ENCODE results near the gene ZMYND15. TPM values are rescaled to one million over a fixed set of nuclear protein-coding genes. Genes with fewer than 3 reads are reported as not detected.
A peak's percentile ranks its signal among the peaks of the same experiment; 100 is the strongest.

The ZMYND15 gene
- total RNA-seq, 1 experiment from 2014 or later, result not detected

GRCh38 chr17:4742629-4743028, 3.0 kb downstream of the ZMYND15 start:
- peak; percentile 11 for DNase-seq (ENCODE audit: low read depth)

- no peak for DNase-seq (ENCODE audit: low read depth)
Observed at GRCh38 chr17:4743216-4743615, 3.6 kb downstream of the ZMYND15 start.

DNA sequence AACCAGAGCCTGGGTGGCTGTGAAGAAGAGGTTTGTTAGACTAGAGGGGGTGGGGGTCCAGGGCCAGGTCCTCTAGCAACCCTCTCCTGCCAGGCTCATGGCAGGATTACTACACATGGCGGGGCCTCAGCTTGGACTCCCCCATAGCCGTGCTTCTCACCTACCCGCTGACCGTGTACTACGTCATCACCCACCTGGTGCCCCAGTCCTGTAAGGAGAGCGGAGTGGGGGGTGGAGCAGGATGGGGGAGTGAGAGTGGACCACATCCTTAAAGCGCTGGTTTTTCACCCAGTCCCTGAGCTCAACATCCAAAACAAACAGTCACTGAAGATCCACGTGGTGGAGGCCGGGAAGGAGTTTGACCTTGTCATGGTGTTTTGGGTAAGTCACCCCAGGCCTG, 4.3 kb downstream of the ZMYND15 start:
- no peak for DNase-seq (ENCODE audit: low read depth)

DNA sequence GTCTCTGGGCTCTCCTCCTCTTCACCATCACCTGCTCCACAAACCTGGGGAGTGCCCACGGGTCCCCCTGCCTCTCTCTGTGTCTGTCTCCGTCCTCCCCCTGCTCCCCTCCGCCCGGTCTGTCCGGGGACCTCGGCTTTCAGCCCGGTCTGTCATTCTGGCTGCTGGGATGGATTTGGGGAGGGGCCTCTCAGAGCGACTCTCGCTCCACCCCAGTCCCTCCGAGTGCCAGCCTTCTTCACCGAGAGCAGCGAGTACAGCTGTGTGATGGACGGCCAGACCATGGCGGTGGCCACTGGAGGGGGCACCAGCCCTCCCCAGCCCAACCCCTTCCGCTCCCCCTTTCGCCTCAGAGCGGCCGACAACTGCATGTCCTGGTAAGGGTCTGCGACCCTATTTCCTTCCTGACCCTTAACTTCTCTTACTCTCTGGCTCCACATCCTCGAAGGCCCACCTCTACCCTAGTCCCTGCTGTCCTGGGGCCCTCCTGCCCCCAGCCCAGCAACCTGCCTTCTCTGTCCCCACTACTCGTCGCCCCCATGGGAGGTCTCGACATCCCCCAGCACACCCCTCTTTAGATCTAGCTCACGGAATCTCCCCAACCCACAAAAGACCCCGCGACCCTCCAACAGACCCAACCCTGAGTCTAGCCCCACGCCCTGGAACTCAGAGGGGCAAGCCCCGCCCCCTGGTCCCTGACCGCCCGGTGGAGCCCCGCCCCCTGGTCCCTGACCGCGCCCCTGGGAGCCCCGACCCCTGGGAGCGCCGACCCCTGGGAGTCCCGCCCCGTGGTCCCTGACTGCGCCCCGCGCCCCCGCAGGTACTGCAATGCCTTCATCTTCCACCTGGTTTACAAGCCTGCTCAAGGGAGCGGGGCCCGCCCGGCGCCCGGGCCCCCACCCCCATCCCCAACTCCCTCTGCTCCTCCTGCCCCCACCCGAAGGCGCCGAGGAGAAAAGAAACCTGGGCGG, 5.7 kb downstream of the ZMYND15 start:
- DNase-seq (ENCODE audit: low read depth), result no peak

DNA sequence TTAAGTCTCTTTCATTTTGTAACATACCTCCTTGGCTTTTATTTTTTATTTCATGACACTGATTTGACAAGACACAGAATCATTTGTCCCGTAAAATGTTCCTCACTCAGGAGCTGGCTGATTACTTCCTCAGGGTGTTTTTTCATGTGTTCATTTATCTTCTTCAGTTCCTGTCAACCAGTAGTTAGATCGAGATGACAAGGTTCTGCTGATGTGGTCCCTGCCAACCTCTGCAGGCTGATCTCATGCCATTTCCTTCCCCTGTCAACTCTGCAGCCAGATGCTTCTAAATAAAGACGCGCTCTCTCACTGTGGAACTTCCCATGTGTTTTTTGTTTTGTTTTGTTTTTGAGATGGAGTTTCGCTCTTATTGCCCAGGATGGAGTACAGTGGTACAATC, 8.2 kb downstream of the ZMYND15 start:
- peak; percentile 11 for DNase-seq (ENCODE audit: low read depth)

- DNase-seq (ENCODE audit: low read depth), result no peak
Observed at GRCh38 chr17:4748686-4749085, 9.1 kb downstream of the ZMYND15 start.

DNA sequence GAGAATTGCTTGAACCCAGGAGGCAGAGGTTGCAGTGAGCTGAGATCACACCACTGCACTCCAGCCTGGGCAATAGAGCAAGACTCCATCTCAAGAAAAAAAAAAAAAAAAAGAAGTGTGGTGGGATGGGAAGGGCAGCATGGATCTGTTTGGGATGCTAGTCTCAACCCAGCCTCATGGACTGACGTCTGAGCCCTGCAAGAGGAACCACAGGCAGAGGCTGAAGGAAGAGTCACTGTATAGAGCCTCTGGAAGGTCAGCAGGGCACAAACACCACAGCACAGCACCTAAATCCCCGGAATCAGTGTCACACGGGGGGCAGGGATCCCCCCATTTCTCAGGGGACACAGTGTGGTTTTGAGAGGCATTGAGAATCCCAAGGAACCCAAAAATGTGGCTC, 11.0 kb downstream of the ZMYND15 start:
- DNase-seq (ENCODE audit: low read depth), result no peak

DNA sequence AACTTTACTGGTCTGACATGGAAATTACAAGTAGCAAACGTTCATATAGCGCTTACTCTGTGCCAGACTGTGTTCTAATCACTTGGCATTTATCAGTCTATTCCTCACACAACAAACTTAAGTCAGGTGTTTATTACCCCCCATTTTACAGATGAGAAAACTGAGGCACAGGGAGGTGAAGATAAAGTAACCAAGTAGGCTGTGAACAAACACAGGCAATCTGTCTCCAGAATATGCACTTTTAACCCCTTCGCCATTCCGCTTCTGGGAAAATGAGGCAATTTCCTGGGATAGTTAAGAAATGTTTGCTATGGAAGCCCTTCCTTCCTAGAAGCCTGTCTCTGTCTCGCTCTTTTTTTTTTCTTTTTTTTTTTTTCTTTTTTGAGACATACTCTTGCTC, 12.3 kb downstream of the ZMYND15 start:
- DNase-seq (ENCODE audit: low read depth), result no peak

- no peak for DNase-seq (ENCODE audit: low read depth)
Observed at GRCh38 chr17:4753392-4753791, 13.8 kb downstream of the ZMYND15 start.

DNA sequence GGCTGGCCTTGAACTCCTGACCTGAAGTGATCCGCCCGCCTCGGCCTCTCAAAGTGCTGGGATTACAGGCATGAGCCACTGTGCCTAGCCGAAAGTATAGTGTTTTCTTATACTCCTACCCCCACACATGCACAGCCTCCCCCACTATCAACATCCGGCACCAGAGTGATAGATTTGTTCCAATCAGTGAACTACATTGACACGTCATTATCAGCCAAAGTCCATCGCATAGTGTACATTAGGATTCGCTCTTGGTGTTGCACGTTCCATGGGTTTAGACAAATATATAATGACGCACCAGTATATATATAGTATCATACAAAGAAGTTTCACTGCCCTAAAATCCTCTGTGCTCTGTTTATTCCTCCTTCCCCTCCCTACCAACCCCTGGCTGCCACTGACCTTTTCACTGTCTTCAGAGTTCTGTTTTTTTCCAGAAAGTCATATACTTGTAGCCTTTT, 20.2 kb downstream of the ZMYND15 start:
- DNase-seq (ENCODE audit: low read depth), result no peak

DNA sequence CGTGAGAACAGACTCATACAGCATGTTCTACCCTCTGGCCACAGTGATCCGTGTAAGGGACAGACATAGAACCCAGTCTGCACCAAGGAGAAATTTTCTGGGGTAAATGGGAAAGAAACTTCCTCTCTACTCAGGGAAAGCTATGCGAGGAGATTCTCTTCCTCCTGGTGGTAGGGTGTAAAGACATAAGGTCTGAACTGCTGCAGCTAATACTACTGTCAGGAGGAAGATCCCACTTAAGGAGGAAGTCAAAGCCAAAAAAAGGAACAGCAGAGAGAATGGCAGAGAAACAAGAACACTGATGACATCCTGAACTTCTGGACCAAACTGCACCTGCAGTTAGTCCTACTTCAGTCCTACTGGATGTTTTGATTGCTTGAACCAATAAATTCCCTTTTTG, 25.0 kb downstream of the ZMYND15 start:
- DNase-seq (ENCODE audit: low read depth), result no peak

GRCh38 chr17:4766201-4766600, 26.6 kb downstream of the ZMYND15 start:
- DNase-seq (ENCODE audit: low read depth), result no peak

DNA sequence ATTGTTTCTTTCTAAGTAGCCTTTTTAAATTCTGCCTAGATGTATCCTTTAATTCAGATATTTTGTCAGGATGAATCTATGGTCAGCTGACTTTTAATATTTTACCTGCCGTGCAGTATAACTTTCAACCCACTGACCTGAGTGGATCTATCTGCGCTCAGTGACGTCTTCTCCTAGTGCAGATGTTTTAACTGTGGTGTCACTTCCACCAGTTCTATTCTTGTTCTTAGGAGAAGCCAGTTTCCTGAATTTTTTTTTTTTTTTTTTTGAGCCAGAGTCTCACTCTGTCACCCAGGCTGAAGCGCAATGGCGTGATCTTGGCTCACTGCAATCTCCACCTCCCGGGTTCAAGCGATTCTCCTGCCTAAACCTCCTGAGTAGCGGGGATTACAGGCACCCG, 27.1 kb downstream of the ZMYND15 start:
- DNase-seq (ENCODE audit: low read depth), result no peak

DNA sequence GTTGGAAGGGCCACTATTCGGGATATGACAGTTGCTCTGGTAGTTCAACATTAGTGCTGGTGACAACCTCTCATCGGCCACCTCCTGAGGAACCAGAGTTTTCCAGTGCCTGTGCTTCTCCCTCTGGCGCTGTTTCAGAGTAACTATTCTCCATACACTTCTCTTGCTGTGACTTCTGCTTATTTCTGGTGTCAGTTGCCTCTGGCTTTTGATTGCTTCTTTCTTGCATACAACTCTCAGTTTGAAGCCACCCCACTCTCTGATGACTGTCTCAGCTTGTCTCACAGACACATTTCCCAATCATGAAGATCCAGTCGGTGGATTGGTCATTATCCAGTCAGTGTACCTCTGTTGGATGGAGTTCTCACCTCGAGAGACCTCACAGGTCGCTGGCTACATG, 28.7 kb downstream of the ZMYND15 start:
- no peak for DNase-seq (ENCODE audit: low read depth)

GRCh38 chr17:4769628-4770027, 30.0 kb downstream of the ZMYND15 start:
- peak; percentile 43 for DNase-seq (ENCODE audit: low read depth)

DNA sequence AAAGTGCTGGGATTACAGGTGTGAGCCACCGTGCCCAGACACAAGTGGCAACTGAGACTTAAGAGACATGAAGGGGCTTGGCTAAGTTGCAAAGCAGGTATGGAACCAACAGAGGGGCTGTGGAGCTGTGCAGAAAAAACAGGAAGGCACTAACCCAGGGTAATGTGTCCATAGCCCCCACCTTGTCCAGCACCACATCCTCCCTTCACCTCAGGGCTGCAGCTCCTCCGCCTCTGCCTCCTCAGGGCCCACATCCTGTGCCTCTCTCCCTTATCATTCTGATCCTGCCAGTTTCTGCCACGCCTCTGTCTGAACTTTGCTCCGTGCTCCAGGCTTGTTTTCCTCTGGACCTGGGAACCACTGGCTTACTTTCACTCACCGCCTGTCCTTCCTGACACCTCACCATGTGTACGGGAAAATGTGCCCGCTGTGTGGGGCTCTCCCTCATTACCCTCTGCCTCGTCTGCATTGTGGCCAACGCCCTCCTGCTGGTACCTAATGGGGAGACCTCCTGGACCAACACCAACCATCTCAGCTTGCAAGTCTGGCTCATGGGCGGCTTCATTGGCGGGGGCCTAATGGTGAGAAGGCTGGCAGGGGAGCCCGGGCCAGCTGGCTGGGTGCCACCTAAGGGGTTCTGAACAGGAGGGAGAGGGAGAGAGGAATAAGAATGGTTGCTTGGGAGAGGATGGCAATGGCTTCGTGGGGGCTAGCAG, 32.0 kb downstream of the ZMYND15 start, which contains the start of gene TM4SF5:
TM4SF5 (plus strand) TSS at position 368 of the 716 bp plus-strand sequence; CDS start at position 405, 37 bp downstream.
- DNase-seq (ENCODE audit: low read depth), result peak; percentile 31

DNA sequence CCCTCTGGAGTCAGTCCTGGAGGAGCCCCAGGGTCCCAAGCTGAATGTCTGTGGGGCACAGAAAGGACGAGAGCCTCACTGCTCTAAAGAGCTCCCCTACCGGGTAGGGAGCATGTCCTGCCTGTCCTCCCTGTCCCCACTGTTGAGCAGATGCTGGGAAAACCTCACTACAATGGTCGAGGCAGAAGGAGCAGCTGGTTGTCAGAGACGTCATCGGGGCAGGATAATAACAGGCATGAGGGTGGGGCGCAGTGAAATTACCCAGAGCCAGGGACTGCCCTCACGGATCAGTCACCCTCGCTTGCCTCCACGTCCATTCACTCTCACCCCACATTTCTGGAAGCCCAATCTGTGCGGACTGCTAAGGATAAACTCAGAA, 32.6 kb downstream of the ZMYND15 start:
- no peak for DNase-seq (ENCODE audit: low read depth)

GRCh38 chr17:4777969-4778760, 38.5 kb downstream of the ZMYND15 start:
- DNase-seq (ENCODE audit: low read depth), result no peak

- no peak for DNase-seq (ENCODE audit: low read depth)
Observed at GRCh38 chr17:4780325-4780955, 40.8 kb downstream of the ZMYND15 start.

DNA sequence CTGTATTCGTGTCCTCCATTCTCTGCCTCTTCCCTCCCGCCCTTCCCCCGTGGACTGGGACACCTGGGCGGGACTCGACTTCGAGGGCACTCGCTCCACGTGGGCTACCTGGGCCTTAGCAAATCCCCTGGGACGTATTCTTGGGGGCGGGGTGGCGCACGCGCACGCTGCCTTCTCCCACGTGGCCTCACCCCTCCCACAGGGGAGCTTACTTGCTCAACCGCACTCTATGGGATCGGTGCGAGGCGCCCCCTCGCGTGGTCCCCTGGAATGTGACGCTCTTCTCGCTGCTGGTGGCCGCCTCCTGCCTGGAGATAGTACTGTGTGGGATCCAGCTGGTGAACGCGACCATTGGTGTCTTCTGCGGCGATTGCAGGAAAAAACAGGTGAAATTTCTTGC, 43.0 kb downstream of the ZMYND15 start:
- no peak for DNase-seq (ENCODE audit: low read depth)

- DNase-seq (ENCODE audit: low read depth), result no peak
Observed at GRCh38 chr17:4785311-4786105, 45.9 kb downstream of the ZMYND15 start.
